B cell (primary cell): Measurements from ENCODE around the gene CA11. TPM values are rescaled to one million over a fixed set of nuclear protein-coding genes. Genes with fewer than 3 reads are reported as not detected.

Experiments
- ATAC-seq: fragments of 200-7000 bp; cut with Tn5 transposase; one replicate; pipeline ENCODE4 v1.10.0; 2021; ENCODE audit warnings: low read depth, mild to moderate bottlenecking, moderate number of reproducible peaks, moderate library complexity
- CTCF ChIA-PET: fragments of 350-600 bp; sonication (Branson Sonifier 250); formaldehyde crosslinking; loops from one replicate; lab custom pipeline; 2021; ENCODE audit warnings: antibody characterized with exemption, inconsistent platforms; lab: Charles Lee
- POLR2A ChIA-PET: fragments of 350-600 bp; sonication (Branson Sonifier 250); formaldehyde crosslinking; loops from one replicate; lab custom pipeline; 2021; ENCODE audit warnings: antibody characterized with exemption; lab: Charles Lee
- DNase-seq: peaks from one replicate; pipeline ENCODE4 v3.0.0; 2013
- H2AFZ ChIP-seq: 2 replicates; pipeline ENCODE4 v1.6.1; 2012; ENCODE audit warnings: mild to moderate bottlenecking, low read depth, low read length; ENCODE audit not compliant: insufficient read depth, poor library complexity, severe bottlenecking
- H3K27ac ChIP-seq, 2 donors: 1 replicate in 1 of 2; 2 replicates in 1 of 2; pipeline ENCODE4 v1.5.1; 2012 to 2013; ENCODE audit warnings: low read length in 2 of 2, mild to moderate bottlenecking in 2 of 2, moderate library complexity in 1 of 2
- H3K27me3 ChIP-seq, 4 experiments: fragments of 200-600 bp in 1 of 4; sonication (generic) in 1 of 4; replicated peaks in 1 of 4; 1 replicate in 2 of 4; 2 replicates in 2 of 4; pipeline versions ENCODE4 v1.6.1 to v1.7.0; 2013 to 2016; ENCODE audit warnings: low read length in 3 of 4, mild to moderate bottlenecking in 2 of 4, mixed read lengths in 1 of 4, moderate library complexity in 1 of 4; ENCODE audit not compliant: insufficient read depth in 4 of 4, control insufficient read depth in 3 of 4; ENCODE audit errors: control extremely low read depth in 1 of 4
- H3K36me3 ChIP-seq, 2 experiments: replicated peaks in 1 of 2; 1 replicate in 1 of 2; 2 replicates in 1 of 2; pipeline versions ENCODE4 v1.6.1 to v1.7.1; 2013; ENCODE audit warnings: low read length in 1 of 2; ENCODE audit not compliant: insufficient read depth in 2 of 2, control insufficient read depth in 1 of 2; ENCODE audit errors: control extremely low read depth in 1 of 2, extremely low read depth in 1 of 2
- H3K4me1 ChIP-seq, 2 donors: fragments of 200-600 bp in 1 of 2; sonication (generic) in 1 of 2; 1 replicate in 1 of 2; 2 replicates in 1 of 2; pipeline versions ENCODE4 v1.5.1 to v1.6.1; 2013 to 2017; ENCODE audit warnings: low read length in 2 of 2; ENCODE audit not compliant: control insufficient read depth in 2 of 2, insufficient read depth in 2 of 2
- H3K4me2 ChIP-seq: replicated peaks from 2 replicates; pipeline ENCODE3; 2012; ENCODE audit warnings: mild to moderate bottlenecking, low read depth, low read length; ENCODE audit not compliant: poor library complexity, severe bottlenecking
- H3K4me3 ChIP-seq, 5 experiments: fragments of 200-600 bp in 1 of 5; sonication (generic) in 1 of 5; 1 replicate in 3 of 5; 2 replicates in 2 of 5; pipeline versions ENCODE4 v1.5.1 to v1.7.0; 2011 to 2016; ENCODE audit warnings: low read length in 4 of 5, mild to moderate bottlenecking in 4 of 5, low read depth in 2 of 5, control low read depth in 1 of 5, moderate library complexity in 1 of 5; ENCODE audit not compliant: insufficient read depth in 1 of 5; ENCODE audit errors: control extremely low read depth in 1 of 5, extremely low read depth in 1 of 5
- H3K79me2 ChIP-seq: fragments of 200-600 bp; sonication (generic); one replicate; pipeline ENCODE4 v1.6.0; 2016; ENCODE audit warnings: low read length; ENCODE audit not compliant: control insufficient read depth, insufficient read depth
- H3K9ac ChIP-seq: fragments of 200-600 bp; sonication (generic); 2 replicates; pipeline ENCODE4 v1.6.1; 2017; ENCODE audit warnings: mild to moderate bottlenecking, low read length, moderate library complexity
- H3K9me3 ChIP-seq, 3 donors: one replicate each; pipeline versions ENCODE4 v1.6.1 to v1.7.1; 2013; ENCODE audit warnings: low read length in 2 of 3; ENCODE audit not compliant: control insufficient read depth in 2 of 3, insufficient read depth in 1 of 3; ENCODE audit errors: control extremely low read depth in 1 of 3
- H4K20me1 ChIP-seq: 2 replicates; pipeline ENCODE4 v1.6.0; 2012; ENCODE audit warnings: mild to moderate bottlenecking, low read length; ENCODE audit not compliant: insufficient read depth, control insufficient read depth, poor library complexity, severe bottlenecking
- H3K27ac Mint-ChIP-seq: one replicate; pipeline ENCODE4 v1.8.0; 2021; ENCODE audit warnings: mixed read lengths
- H3K27me3 Mint-ChIP-seq: one replicate; pipeline ENCODE4 v1.8.0; 2021; ENCODE audit warnings: mixed read lengths
- H3K4me1 Mint-ChIP-seq: one replicate; pipeline ENCODE4 v1.8.0; 2021; ENCODE audit warnings: mixed read lengths
- H3K4me3 Mint-ChIP-seq: one replicate; pipeline ENCODE4 v1.8.0; 2021; ENCODE audit warnings: mixed read lengths
- H3K9me3 Mint-ChIP-seq: one replicate; pipeline ENCODE4 v1.8.0; 2022; ENCODE audit warnings: mixed read lengths; ENCODE audit not compliant: insufficient read depth
- CTCF ChIP-seq: fragments of 200-600 bp; IDR thresholded peaks from one replicate; pipeline ENCODE4 v1.8.0; 2022; ENCODE audit warnings: antibody characterized with exemption, mild to moderate bottlenecking
- EZH2 ChIP-seq: IDR thresholded peaks from 2 replicates; pipeline ENCODE4 v1.6.1; 2012; ENCODE audit warnings: borderline replicate concordance, low read depth, mild to moderate bottlenecking, moderate library complexity, low read length; ENCODE audit not compliant: insufficient read depth, poor library complexity, severe bottlenecking
- WGBS: methylation state at CpG from one replicate; pipeline ENCODE4 v1.1.5; 2013; ENCODE audit warnings: missing lambda C conversion rate; ENCODE audit not compliant: insufficient coverage; 5-methylcytosine and 5-hydroxymethylcytosine counted together
- intact Hi-C: fragments of 100-400 bp; cut with micrococcal nuclease; formaldehyde crosslinking; loops from one replicate; pipeline ENCODE4 v1.10.0; 2022
- polyA plus RNA-seq: library from polyadenylated mRNA; depleted of rRNA; stranded (reverse); fragments of >200 nt; gene quantifications from 2 replicates; pipeline ENCODE4 v1.2.3, GENCODE V29; 2012
- total RNA-seq, 2 donors: library from RNA; stranded (reverse); fragments of 120-200 nt in 1 of 2; gene quantifications; 1 replicate in 1 of 2; 2 replicates in 1 of 2; pipeline versions ENCODE4 v1.2.3 to v1.2.4, GENCODE V29; 2013 to 2022

Gene CA11
- total and polyA plus RNA-seq, 2 donors (not counting 1 experiment from before 2014, with no cell fraction given) = 6.5 to 27.7 TPM

GRCh38 chr19:48663667-48664066 lies 17.7 kb upstream of the CA11 start:
- H3K27me3 ChIP-seq = no peaks in the 10 kb centered on the region
- peaks cover 8 to 19% of the 10 kb centered on the region in 2 donors for H3K4me1 ChIP-seq
- no peaks in the 10 kb centered on the region for H3K79me2 ChIP-seq
- CTCF ChIA-PET = no interaction called here
- WGBS = 89% methylated on average over 3 of the region's 4 CpGs
- DNase-seq (no peak), ATAC-seq (no peak)
- Mint-ChIP-seq H3K27me3 (no peaks in the 10 kb centered on the region), H3K9me3 (no peaks in the 10 kb centered on the region), H3K27ac (no peak overlapping the region), H3K4me1 (peaks cover 16% of the 10 kb centered on the region), H3K4me3 (no peak overlapping the region)
- TF ChIP-seq EZH2 = no peak
- peaks cover 0 to 3% (median 0%) of the 10 kb centered on the region in 3 donors for H3K9me3 ChIP-seq
- H3K27ac ChIP-seq = no peak overlapping the region
- H3K9ac ChIP-seq = no peak overlapping the region
- H3K4me2 ChIP-seq = no peak overlapping the region
- H4K20me1 ChIP-seq = no peaks in the 10 kb centered on the region
- POLR2A ChIA-PET = no interaction called here
- no peak overlapping the region for H2AFZ ChIP-seq
- intact Hi-C loops = no loop called here
- no peak overlapping the region for H3K4me3 ChIP-seq
- no peaks in the 10 kb centered on the region for H3K36me3 ChIP-seq

GRCh38 chr19:48661711-48662090 lies 15.7 kb upstream of the CA11 start:
- 95% methylated on average over 44 of the region's 50 CpGs for WGBS
- CTCF ChIA-PET = no interaction called here

More at GRCh38 chr19:48661711-48662090, 15.7 kb upstream of the CA11 start:
- Histone ChIP-seq H3K36me3 (no peaks in the 10 kb centered on the region), H3K27ac (no peak overlapping the region), H2AFZ (peak overlapping the region; percentile 85), H4K20me1 (no peaks in the 10 kb centered on the region), H3K9me3 (no peaks in the 10 kb centered on the region), H3K4me1 (peaks cover 8 to 19% of the 10 kb centered on the region in 2 donors), H3K9ac (no peak overlapping the region), H3K79me2 (no peaks in the 10 kb centered on the region), H3K4me3 (no peak overlapping the region), H3K27me3 (no peaks in the 10 kb centered on the region), H3K4me2 (peak overlapping the region; percentile 74)
- no peak for DNase-seq
- POLR2A ChIA-PET = interaction anchor here (1.0 to 1.6 kb wide), 2 partner anchors 12 to 16 kb away, joined by 3 to 5 read pairs; partner anchors contain the start of gene CA11
- Mint-ChIP-seq H3K27ac (no peak overlapping the region), H3K27me3 (no peaks in the 10 kb centered on the region), H3K4me1 (peaks cover 16% of the 10 kb centered on the region), H3K9me3 (no peaks in the 10 kb centered on the region), H3K4me3 (no peak overlapping the region)
- intact Hi-C loops = loop anchor here (1.0 to 2.0 kb wide), 5 partner anchors 14 to 53 kb away; partner anchors contain the start of genes CA11, RPL18 and SPHK2
- TF ChIP-seq CTCF (no peak), EZH2 (no peak)
- ATAC-seq = no peak
